Measurements from ENCODE around the gene COPS4. TPM values are rescaled to one million over a fixed set of nuclear protein-coding genes. Genes with fewer than 3 reads are reported as not detected.
"Not testable (repeated sequence)": the region's sequence is repeated elsewhere in the genome, so short reads cannot be mapped to it uniquely, and the experiment has no call there.

Gene COPS4
- total RNA-seq, 1 donor from 2014 or later: 47.4 TPM

GRCh38 chr4:83019794-83020494, 15.0 kb upstream of the COPS4 start:
- no peak for DNase-seq
- intact Hi-C loops (cut with DNase I): no loop called here
- ATAC-seq (ENCODE audit: poor library complexity): no peak

- ATAC-seq (ENCODE audit: poor library complexity) (no peak), DNase-seq (no peak)
- intact Hi-C loops (cut with DNase I): no loop called here
These were observed 12.1 kb upstream of the COPS4 start for GRCh38 chr4:83022724-83023450.

- intact Hi-C loops (cut with DNase I); DNase-seq; ATAC-seq (ENCODE audit: poor library complexity): not testable (repeated sequence)
These were observed 11.4 kb upstream of the COPS4 start for GRCh38 chr4:83023599-83023998.

- intact Hi-C loops (cut with DNase I): no loop called here
These were observed 10.8 kb upstream of the COPS4 start for GRCh38 chr4:83024233-83024632.

GRCh38 chr4:83025563-83025962, 9.4 kb upstream of the COPS4 start:
- ATAC-seq (ENCODE audit: poor library complexity): no peak
- DNase-seq: no peak
- intact Hi-C loops (cut with DNase I): no loop called here

More at GRCh38 chr4:83024233-83024632, 10.8 kb upstream of the COPS4 start:
- DNase-seq (no peak), ATAC-seq (ENCODE audit: poor library complexity) (no peak)

GRCh38 chr4:83028976-83029375, 6.0 kb upstream of the COPS4 start:
- ATAC-seq (ENCODE audit: poor library complexity) (no peak), DNase-seq (no peak)
- intact Hi-C loops (cut with DNase I): no loop called here

GRCh38 chr4:83029688-83030087, 5.3 kb upstream of the COPS4 start:
- DNase-seq (no peak), ATAC-seq (ENCODE audit: poor library complexity) (no peak)
- intact Hi-C loops (cut with DNase I): loop anchor here (10.0 kb wide), 1 partner anchor 125 kb away; the partner anchor contains the start of gene THAP9

GRCh38 chr4:83036991-83037665, 2.1 kb downstream of the COPS4 start:
- ATAC-seq (ENCODE audit: poor library complexity): no peak
- no peak for DNase-seq
- intact Hi-C loops (cut with DNase I): loop anchor here (10.0 kb wide), 1 partner anchor 132 kb away; the partner anchor contains the start of gene THAP9

GRCh38 chr4:83040269-83040668, 5.3 kb downstream of the COPS4 start:
- ATAC-seq (ENCODE audit: poor library complexity): no peak
- DNase-seq: no peak
- intact Hi-C loops (cut with DNase I): no loop called here

GRCh38 chr4:83043157-83043556, 8.2 kb downstream of the COPS4 start:
- DNase-seq; ATAC-seq (ENCODE audit: poor library complexity); intact Hi-C loops (cut with DNase I): not testable (repeated sequence)

- ATAC-seq (ENCODE audit: poor library complexity) (no peak), DNase-seq (no peak)
- intact Hi-C loops (cut with DNase I): no loop called here
These were observed 8.9 kb downstream of the COPS4 start for GRCh38 chr4:83043801-83044407.

GRCh38 chr4:83046693-83047473, 11.9 kb downstream of the COPS4 start:
- intact Hi-C loops (cut with DNase I): no loop called here
- ATAC-seq (ENCODE audit: poor library complexity) (no peak), DNase-seq (no peak)

GRCh38 chr4:83048781-83049180, 13.8 kb downstream of the COPS4 start:
- DNase-seq; ATAC-seq (ENCODE audit: poor library complexity); intact Hi-C loops (cut with DNase I): not testable (repeated sequence)

- intact Hi-C loops (cut with DNase I): no loop called here
- no peak for ATAC-seq (ENCODE audit: poor library complexity)
These were observed 19.9 kb downstream of the COPS4 start for GRCh38 chr4:83054928-83055327.

GRCh38 chr4:83062739-83063138, 27.8 kb downstream of the COPS4 start:
- no peak for DNase-seq
- intact Hi-C loops (cut with DNase I): no loop called here
- no peak for ATAC-seq (ENCODE audit: poor library complexity)

More at GRCh38 chr4:83054928-83055327, 19.9 kb downstream of the COPS4 start:
- DNase-seq: no peak

GRCh38 chr4:83065266-83065665, 30.3 kb downstream of the COPS4 start:
- DNase-seq: no peak
- ATAC-seq (ENCODE audit: poor library complexity): no peak
- intact Hi-C loops (cut with DNase I): no loop called here

GRCh38 chr4:83067058-83067639, 32.2 kb downstream of the COPS4 start:
- intact Hi-C loops (cut with DNase I): no loop called here
- DNase-seq (no peak), ATAC-seq (ENCODE audit: poor library complexity) (no peak)

GRCh38 chr4:83071116-83071515, 36.1 kb downstream of the COPS4 start:
- ATAC-seq (ENCODE audit: poor library complexity) (no peak), DNase-seq (no peak)
- intact Hi-C loops (cut with DNase I): no loop called here
